22Rv1 (cell line): ENCODE data around the gene N4BP2.
"Not testable (repeated sequence)": the region's sequence is repeated elsewhere in the genome, so short reads cannot be mapped to it uniquely, and the experiment has no call there.

ENCODE experiments used
- H3K27ac ChIP-seq: fragments of 450-650 bp; 2 replicates; pipeline ENCODE4 v1.5.1; 2017
- ZFX ChIP-seq: fragments of 450-650 bp; IDR thresholded peaks from 2 replicates; pipeline ENCODE4 v1.6.1; 2017; ENCODE audit warnings: antibody characterized with exemption, borderline replicate concordance
- TF ChIP-seq, protein P1 (sequence below): fragments of 450-650 bp; IDR thresholded peaks from 2 replicates; pipeline ENCODE4 v1.5.1; 2017; ENCODE audit warnings: mild to moderate bottlenecking

N4BP2 gene

GRCh38 chr4:40087799-40088366 is 31.2 kb downstream of the N4BP2 start:
- no peak for TF ChIP-seq ZFX
- TF ChIP-seq, protein P1, sequence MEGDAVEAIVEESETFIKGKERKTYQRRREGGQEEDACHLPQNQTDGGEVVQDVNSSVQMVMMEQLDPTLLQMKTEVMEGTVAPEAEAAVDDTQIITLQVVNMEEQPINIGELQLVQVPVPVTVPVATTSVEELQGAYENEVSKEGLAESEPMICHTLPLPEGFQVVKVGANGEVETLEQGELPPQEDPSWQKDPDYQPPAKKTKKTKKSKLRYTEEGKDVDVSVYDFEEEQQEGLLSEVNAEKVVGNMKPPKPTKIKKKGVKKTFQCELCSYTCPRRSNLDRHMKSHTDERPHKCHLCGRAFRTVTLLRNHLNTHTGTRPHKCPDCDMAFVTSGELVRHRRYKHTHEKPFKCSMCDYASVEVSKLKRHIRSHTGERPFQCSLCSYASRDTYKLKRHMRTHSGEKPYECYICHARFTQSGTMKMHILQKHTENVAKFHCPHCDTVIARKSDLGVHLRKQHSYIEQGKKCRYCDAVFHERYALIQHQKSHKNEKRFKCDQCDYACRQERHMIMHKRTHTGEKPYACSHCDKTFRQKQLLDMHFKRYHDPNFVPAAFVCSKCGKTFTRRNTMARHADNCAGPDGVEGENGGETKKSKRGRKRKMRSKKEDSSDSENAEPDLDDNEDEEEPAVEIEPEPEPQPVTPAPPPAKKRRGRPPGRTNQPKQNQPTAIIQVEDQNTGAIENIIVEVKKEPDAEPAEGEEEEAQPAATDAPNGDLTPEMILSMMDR: no peak
- no peak overlapping the region for H3K27ac ChIP-seq

GRCh38 chr4:40093400-40093799 is 36.8 kb downstream of the N4BP2 start:
- H3K27ac ChIP-seq: not testable (repeated sequence)

- TF ChIP-seq ZFX: no peak
- TF ChIP-seq, protein P1: no peak
- no peak overlapping the region for H3K27ac ChIP-seq
These were observed 42.4 kb downstream of the N4BP2 start for GRCh38 chr4:40099010-40099409.

DNA sequence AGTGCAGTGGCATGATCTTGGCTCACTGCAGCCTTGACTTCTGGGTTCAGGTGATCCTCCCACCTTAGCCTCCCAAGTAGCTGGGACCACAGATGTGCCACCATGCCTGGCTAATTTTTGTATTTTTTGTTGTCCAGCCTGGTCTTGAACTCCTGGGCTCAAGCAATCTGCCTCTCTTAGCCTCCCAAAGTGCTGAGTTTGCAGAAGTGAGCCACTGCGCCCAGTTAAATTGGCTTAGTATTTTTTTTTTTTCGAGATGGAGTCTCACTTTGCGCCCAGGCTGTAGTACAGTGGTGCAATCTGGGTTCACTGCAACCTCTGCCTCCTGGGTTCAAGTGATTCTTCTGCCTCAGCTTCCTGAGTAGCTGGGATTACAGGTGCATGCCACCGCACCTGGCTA is 50.5 kb downstream of the N4BP2 start:
- not testable (repeated sequence) for H3K27ac ChIP-seq

DNA sequence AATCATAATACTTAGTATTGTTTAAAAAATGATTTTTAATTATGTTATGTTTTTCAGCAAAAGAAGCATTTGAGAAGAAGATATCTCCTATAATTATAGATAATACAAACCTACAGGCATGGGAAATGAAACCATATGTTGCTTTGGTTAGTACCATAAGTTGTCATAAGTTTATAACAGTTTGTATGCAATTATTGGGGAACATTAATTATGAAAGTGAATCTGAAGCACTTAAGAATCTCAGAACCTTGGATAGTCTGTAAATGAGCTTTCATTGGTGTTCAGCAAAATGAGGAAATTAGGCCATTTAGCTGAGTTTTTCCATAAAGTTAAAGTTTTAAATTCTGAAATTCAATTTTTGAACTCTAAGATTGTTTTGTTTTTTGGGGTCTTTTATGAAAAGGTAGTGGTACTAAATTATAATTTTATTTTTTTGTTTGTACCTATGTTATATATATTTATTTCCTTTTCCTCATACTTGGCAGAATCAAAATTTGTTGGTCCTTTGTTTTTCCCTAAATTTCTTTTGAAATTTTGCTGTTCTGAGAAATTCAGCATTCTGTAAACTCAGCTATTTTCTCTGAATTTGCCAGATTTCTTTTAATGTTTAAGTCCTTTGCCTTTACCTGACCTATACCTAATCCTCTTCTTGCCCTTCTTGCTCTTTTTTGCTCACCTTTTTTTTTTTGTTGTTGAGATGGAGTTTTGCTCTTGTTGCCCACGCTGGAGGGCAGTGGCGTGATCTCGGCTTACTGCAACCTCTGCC is 55.6 kb downstream of the N4BP2 start:
- H3K27ac ChIP-seq: no peak overlapping the region
- TF ChIP-seq, protein P1: no peak
- no peak for TF ChIP-seq ZFX

- TF ChIP-seq ZFX: no peak
- TF ChIP-seq, protein P1: no peak
- H3K27ac ChIP-seq: peak overlapping the region; percentile 19
These were observed 57.6 kb downstream of the N4BP2 start for GRCh38 chr4:40114206-40114605.

GRCh38 chr4:40118861-40119260 is 62.2 kb downstream of the N4BP2 start:
- H3K27ac ChIP-seq: no peak overlapping the region
- TF ChIP-seq, protein P1: no peak
- TF ChIP-seq ZFX: no peak

DNA sequence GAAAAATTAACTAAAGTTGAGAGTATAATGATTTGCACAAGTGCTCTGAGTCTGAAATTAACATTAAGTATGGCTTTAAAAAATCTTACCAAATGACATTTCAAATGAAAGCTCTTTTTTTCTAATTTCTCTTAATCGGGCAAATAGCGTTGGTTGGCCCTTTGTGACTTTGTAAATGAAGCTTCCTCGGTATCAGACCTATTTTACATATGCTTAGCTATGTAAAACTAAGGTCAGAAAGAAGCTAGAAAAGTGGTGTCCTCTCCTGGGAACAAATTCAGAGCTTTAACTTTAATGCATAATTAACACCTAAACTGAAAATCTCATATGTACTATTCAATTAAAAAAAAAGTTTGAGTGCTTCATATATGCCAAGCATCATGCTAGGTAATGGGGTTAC is 62.7 kb downstream of the N4BP2 start:
- no peak overlapping the region for H3K27ac ChIP-seq
- no peak for TF ChIP-seq ZFX
- TF ChIP-seq, protein P1: no peak
